ENCODE measurements around the gene DPEP1.

- TF ChIP-seq CTCF (IDR thresholded peaks at IDR 0.05 in 8 of 11, conservative IDR thresholded peaks at IDR 0.05 in 3 of 11): no peak
- no peak for TF ChIP-seq POLR2AphosphoS5 (IDR thresholded peaks at IDR 0.05)
These were observed 54.2 kb downstream of the DPEP1 start for GRCh38 chr16:89667633-89668032.

Data from spleen (tissue), 7 donors.